IPS DF 4.7 (cell line): ENCODE results near the gene MLXIPL.
"Not testable (repeated sequence)": the region's sequence is repeated elsewhere in the genome, so short reads cannot be mapped to it uniquely, and the experiment has no call there.

Source experiments
- DNase-seq: peaks from one replicate; pipeline ENCODE4 v3.0.0-alpha.2; 2013; ENCODE audit warnings: low spot score; ENCODE audit errors: extremely low read depth

The MLXIPL gene

GRCh38 chr7:73613954-73614735, 10.2 kb downstream of the MLXIPL start:
- no peak for DNase-seq

GRCh38 chr7:73612598-73613269, 11.6 kb downstream of the MLXIPL start:
- no peak for DNase-seq

GRCh38 chr7:73611017-73611555, 13.2 kb downstream of the MLXIPL start:
- no peak for DNase-seq

- no peak for DNase-seq
Observed at GRCh38 chr7:73610105-73610504, 14.2 kb downstream of the MLXIPL start.

- DNase-seq, result not testable (repeated sequence)
Observed at GRCh38 chr7:73607692-73607983, 16.7 kb downstream of the MLXIPL start.

GRCh38 chr7:73606801-73607691, 17.3 kb downstream of the MLXIPL start:
- no peak for DNase-seq

- no peak for DNase-seq
Observed at GRCh38 chr7:73605601-73606220, 18.6 kb downstream of the MLXIPL start.

- no peak for DNase-seq
Observed at GRCh38 chr7:73602721-73603651, 21.3 kb downstream of the MLXIPL start.

- DNase-seq, result no peak
Observed at GRCh38 chr7:73599916-73600315, 24.4 kb downstream of the MLXIPL start.

- DNase-seq, result no peak
Observed at GRCh38 chr7:73599151-73599882, 25.0 kb downstream of the MLXIPL start.

- no peak for DNase-seq
Observed at GRCh38 chr7:73597978-73598782, 26.1 kb downstream of the MLXIPL start.

- DNase-seq, result no peak
Observed at GRCh38 chr7:73596191-73597065, 27.9 kb downstream of the MLXIPL start.

- no peak for DNase-seq
Observed at GRCh38 chr7:73595358-73595757, 29.0 kb downstream of the MLXIPL start.

- DNase-seq, result no peak
Observed at GRCh38 chr7:73593207-73594045, 30.9 kb downstream of the MLXIPL start.

- no peak for DNase-seq
Observed at GRCh38 chr7:73586911-73587310, 37.4 kb downstream of the MLXIPL start.

- no peak for DNase-seq
Observed at GRCh38 chr7:73585196-73585595, 39.1 kb downstream of the MLXIPL start.

GRCh38 chr7:73582664-73583202, 41.6 kb downstream of the MLXIPL start:
- DNase-seq, result no peak
